Endothelial cell of umbilical vein (primary cell): ENCODE results near the gene RNASET2. TPM values are rescaled to one million over a fixed set of nuclear protein-coding genes. Genes with fewer than 3 reads are reported as not detected.

ENCODE experiments used
- BruUV-seq: library from RNA; stranded (reverse); fragments of 400-500 nt; replicated peaks from 2 replicates; lab custom pipeline; 2021; lab: Mats Ljungman, UMichigan
- CTCF ChIA-PET: fragments of 300-600, 350-600 bp; sonication (Branson Sonifier 250); formaldehyde crosslinking; loops from one replicate; lab custom pipeline; 2021; ENCODE audit warnings: antibody characterized with exemption, inconsistent platforms; lab: Charles Lee
- POLR2A ChIA-PET: fragments of 300-600, 350-600 bp; sonication (Branson Sonifier 250); formaldehyde crosslinking; loops from one replicate; lab custom pipeline; 2021; ENCODE audit warnings: antibody characterized with exemption, inconsistent platforms; lab: Charles Lee
- DNase-seq: peaks from one replicate; pipeline ENCODE4 v3.0.0-alpha.2; 2011; ENCODE audit warnings: low read depth, low spot score
- FAIRE-seq: peaks from 2 replicates; lab custom pipeline; 2011; peaks lifted over from hg19 to GRCh38; lab: Jason Lieb, UNC
- H2AFZ ChIP-seq: 2 replicates; pipeline ENCODE4 v1.6.0; 2012; ENCODE audit warnings: low read depth, low read length, control low read depth, inconsistent platforms
- H3K27ac ChIP-seq: 2 replicates; pipeline ENCODE4 v1.5.1; 2011; ENCODE audit warnings: low read depth, mild to moderate bottlenecking, control low read depth, low read length, moderate library complexity; ENCODE audit not compliant: insufficient read depth
- H3K27me3 ChIP-seq, 2 experiments: 2 replicates each; pipeline versions ENCODE4 v1.6.0 to v1.6.1; 2011; ENCODE audit warnings: low read length in 2 of 2, mixed read lengths in 1 of 2; ENCODE audit not compliant: control insufficient read depth in 2 of 2, insufficient read depth in 2 of 2
- H3K36me3 ChIP-seq, 2 experiments: 2 replicates in 1 of 2; 3 replicates in 1 of 2; pipeline ENCODE4 v1.5.1; 2011; ENCODE audit warnings: low read length in 2 of 2, mild to moderate bottlenecking in 1 of 2, moderate library complexity in 1 of 2; ENCODE audit not compliant: control insufficient read depth in 2 of 2, insufficient read depth in 2 of 2; ENCODE audit errors: extremely low read depth in 1 of 2
- H3K4me1 ChIP-seq: 3 replicates; pipeline ENCODE4 v1.5.1; 2011; ENCODE audit warnings: mild to moderate bottlenecking, low read length; ENCODE audit not compliant: control insufficient read depth, insufficient read depth; ENCODE audit errors: extremely low read depth
- H3K4me2 ChIP-seq: 2 replicates; pipeline ENCODE4 v1.6.1; 2011; ENCODE audit warnings: low read length, control low read depth, mixed read lengths; ENCODE audit not compliant: insufficient read depth
- H3K4me3 ChIP-seq, 3 experiments: fragments of 200-600 bp in 1 of 3; sonication (generic), shearing (Covaris generic) in 1 of 3; replicated peaks in 1 of 3; 2 replicates each; pipeline ENCODE4 v1.5.1; 2011 to 2016; ENCODE audit warnings: control low read depth in 3 of 3, low read length in 3 of 3, mild to moderate bottlenecking in 2 of 3, inconsistent platforms in 1 of 3, low read depth in 1 of 3, moderate library complexity in 1 of 3; ENCODE audit not compliant: insufficient read depth in 1 of 3
- H3K79me2 ChIP-seq: 2 replicates; pipeline ENCODE4 v1.6.0; 2012; ENCODE audit warnings: low read length, inconsistent platforms; ENCODE audit not compliant: control insufficient read depth, insufficient read depth
- H3K9ac ChIP-seq: replicated peaks from 2 replicates; pipeline ENCODE3; 2011; ENCODE audit warnings: low read length, control low read depth; ENCODE audit not compliant: insufficient read depth; ENCODE audit errors: extremely low read depth
- H3K9me1 ChIP-seq: replicated peaks from 3 replicates; pipeline ENCODE4 v1.6.0; 2011; ENCODE audit warnings: mild to moderate bottlenecking, low read length; ENCODE audit not compliant: control insufficient read depth, insufficient read depth; ENCODE audit errors: extremely low read depth
- H3K9me3 ChIP-seq: replicated peaks from 2 replicates; pipeline ENCODE4 v1.5.1; 2012; ENCODE audit warnings: low read length, inconsistent platforms; ENCODE audit not compliant: control insufficient read depth, insufficient read depth
- H4K20me1 ChIP-seq: replicated peaks from 2 replicates; pipeline ENCODE3; 2011; ENCODE audit warnings: mild to moderate bottlenecking, low read length; ENCODE audit not compliant: control insufficient read depth, insufficient read depth; ENCODE audit errors: extremely low read depth
- GATA2 ChIP-seq: IDR thresholded peaks from 2 replicates; pipeline ENCODE4 v1.7.0; 2011; ENCODE audit warnings: low read depth, mild to moderate bottlenecking, moderate library complexity, mixed read lengths, low read length; ENCODE audit not compliant: insufficient read length, insufficient read depth
- MYC ChIP-seq: IDR thresholded peaks from one replicate; pipeline ENCODE4 v1.6.1; 2011; ENCODE audit warnings: mild to moderate bottlenecking, low read depth, low read length
- POLR2A ChIP-seq: IDR thresholded peaks from 2 replicates; pipeline ENCODE4 v1.6.1; 2012; ENCODE audit warnings: low read depth, mild to moderate bottlenecking, control low read depth, low read length
- dilution Hi-C: fragments of 300-500 bp; cut with MboI; formaldehyde crosslinking; loops from one replicate; pipeline ENCODE4 v1.15.0; 2019; ENCODE audit warnings: low sequenced_read_pairs; ENCODE audit not compliant: extremely low pct_ligation_motif_present
- intact Hi-C: fragments of 100-400 bp; cut with micrococcal nuclease; formaldehyde crosslinking; loops from one replicate; pipeline ENCODE4 v1.10.0; 2022
- polyA plus RNA-seq, 4 experiments: library from polyadenylated mRNA; depleted of rRNA in 3 of 4; stranded (reverse) in 3 of 4; unstranded in 1 of 4; fragments of >200 nt; gene quantifications; 2 replicates each; pipeline versions ENCODE4 v1.2.1 to v1.2.3, GENCODE V29; 2011 to 2012; ENCODE audit warnings: missing spikeins in 1 of 4
- total RNA-seq: library from RNA; stranded (reverse); gene quantifications from 2 replicates; pipeline ENCODE4 v1.2.3, GENCODE V29; 2021

The RNASET2 gene
- total and polyA plus RNA-seq, 2 donors (not counting 3 experiments of a cell fraction or from before 2014, with no cell fraction given), result 10.7 to 11.4 TPM

- Histone ChIP-seq H3K4me1 (no peaks in the 10 kb centered on the region), H3K36me3 (no peaks in the 10 kb centered on the region), H3K27me3 (no peaks in the 10 kb centered on the region), H4K20me1 (no peaks in the 10 kb centered on the region), H3K4me3 (no peak overlapping the region), H2AFZ (peak overlapping the region; percentile 56), H3K9me3 (no peaks in the 10 kb centered on the region), H3K9ac (no peak overlapping the region), H3K79me2 (no peaks in the 10 kb centered on the region), H3K27ac (no peak overlapping the region), H3K4me2 (no peak overlapping the region), H3K9me1 (no peaks in the 10 kb centered on the region)
- DNase-seq, result peak; percentile 88
- ChIA-PET POLR2A (no interaction called here), CTCF (interaction anchor here (0.7 to 1.3 kb wide), 3 partner anchors 9 to 92 kb away, joined by 3 read pairs; no protein-coding TSS in a partner anchor)
- intact Hi-C loops, result no loop called here
- FAIRE-seq, result peak; percentile 63
- dilution Hi-C loops, result no loop called here
- TF ChIP-seq POLR2A (no peak), GATA2 (peak; percentile 43)
- BruUV-seq, result no TSS peak
Measured at GRCh38 chr6:166942393-166943168, 13.8 kb downstream of the RNASET2 start.

DNA sequence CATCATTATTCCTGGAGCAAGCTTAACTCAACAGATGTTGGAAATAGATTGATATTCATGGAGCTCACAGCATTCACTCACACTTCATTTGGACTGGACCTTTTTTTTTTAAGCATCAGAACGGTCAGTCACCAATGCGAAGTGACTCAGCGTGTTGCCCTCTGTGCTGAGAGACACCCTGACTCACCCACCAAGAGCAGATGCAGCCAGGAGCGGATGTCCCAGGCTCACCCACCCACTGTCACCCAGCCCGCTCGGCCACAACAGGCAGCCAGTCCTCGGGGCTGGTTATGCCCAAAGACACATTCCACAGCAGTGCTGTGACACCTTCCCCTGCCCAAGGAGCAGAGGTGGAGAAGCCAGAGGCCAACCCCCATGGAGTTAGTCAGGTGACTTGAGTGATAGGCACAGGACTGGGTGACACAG, 15.7 kb downstream of the RNASET2 start:
- Histone ChIP-seq H4K20me1 (no peaks in the 10 kb centered on the region), H3K27me3 (no peaks in the 10 kb centered on the region), H2AFZ (no peak overlapping the region), H3K9me3 (no peaks in the 10 kb centered on the region), H3K36me3 (no peaks in the 10 kb centered on the region), H3K9me1 (no peaks in the 10 kb centered on the region), H3K27ac (no peak overlapping the region), H3K4me3 (no peak overlapping the region), H3K9ac (no peak overlapping the region), H3K4me1 (no peaks in the 10 kb centered on the region), H3K79me2 (no peaks in the 10 kb centered on the region), H3K4me2 (no peak overlapping the region)
- no peak for FAIRE-seq
- dilution Hi-C loops, result no loop called here
- DNase-seq, result no peak
- intact Hi-C loops, result no loop called here
- CTCF ChIA-PET, result interaction anchor here (1.1 to 1.5 kb wide), 2 partner anchors 39 to 49 kb away, joined by 3 to 4 read pairs; no protein-coding TSS in a partner anchor
- no peak for TF ChIP-seq MYC
- BruUV-seq, result no TSS peak
- POLR2A ChIA-PET, result no interaction called here
